Suprapubic skin (tissue), 4 donors: ENCODE measurements around the gene OR2AT4. TPM values are rescaled to one million over a fixed set of nuclear protein-coding genes. Genes with fewer than 3 reads are reported as not detected.
"Not testable (repeated sequence)": the region's sequence is repeated elsewhere in the genome, so short reads cannot be mapped to it uniquely, and the experiment has no call there.

Source experiments
- DNase-seq, 2 donors: peaks; one replicate each; pipeline ENCODE4 v3.0.0-alpha.2; 2019; ENCODE audit warnings: low spot score in 2 of 2
- H3K27ac ChIP-seq: fragments of 200-600 bp; sonication (generic); one replicate; pipeline ENCODE4 v1.5.1; 2019
- H3K27me3 ChIP-seq: fragments of 200-600 bp; sonication (generic); one replicate; pipeline ENCODE4 v1.5.1; 2019
- H3K36me3 ChIP-seq: fragments of 200-600 bp; sonication (generic); one replicate; pipeline ENCODE4 v1.5.1; 2019
- H3K4me1 ChIP-seq: fragments of 200-600 bp; sonication (generic); one replicate; pipeline ENCODE4 v1.5.1; 2019
- H3K4me3 ChIP-seq: fragments of 200-600 bp; sonication (generic); one replicate; pipeline ENCODE4 v1.5.1; 2019; ENCODE audit warnings: mild to moderate bottlenecking
- H3K9me3 ChIP-seq: fragments of 200-600 bp; sonication (generic); one replicate; pipeline ENCODE4 v1.5.1; 2019
- CTCF ChIP-seq, 2 donors: fragments of 200-600 bp in 1 of 2; fragments of 450-650 bp in 1 of 2; sonication (generic) in 1 of 2; IDR thresholded peaks; one replicate each; pipeline ENCODE4 v1.5.1; 2016 to 2019; ENCODE audit warnings: antibody characterized with exemption in 2 of 2, mild to moderate bottlenecking in 1 of 2, moderate library complexity in 1 of 2
- EP300 ChIP-seq: sonication (generic); formaldehyde crosslinking; IDR thresholded peaks from one replicate; pipeline ENCODE4 v1.6.1; 2017; ENCODE audit warnings: antibody characterized with exemption
- POLR2A ChIP-seq, 2 donors: fragments of 450-650 bp; IDR thresholded peaks; one replicate each; pipeline ENCODE4 v1.6.1; 2017; ENCODE audit warnings: antibody characterized with exemption in 2 of 2, mild to moderate bottlenecking in 2 of 2, moderate library complexity in 2 of 2
- POLR2AphosphoS5 ChIP-seq, 3 donors: sonication (generic); formaldehyde crosslinking; IDR thresholded peaks; one replicate each; pipeline ENCODE4 v1.6.1; 2017; ENCODE audit warnings: antibody characterized with exemption in 3 of 3
- WGBS: methylation state at CpG from one replicate; pipeline ENCODE4 v1.1.5; 2018; 5-methylcytosine and 5-hydroxymethylcytosine counted together
- total RNA-seq, 4 donors: library from RNA; depleted of rRNA; stranded (reverse); fragments of >200 nt; gene quantifications; one replicate each; pipeline ENCODE4 v1.1.0, GENCODE V29; 2016

Gene OR2AT4
- total RNA-seq, 4 donors from 2014 or later: not detected

GRCh38 chr11:75101424-75102128 lies 4.9 kb upstream of the OR2AT4 start:
- no peak overlapping the region for H3K27ac ChIP-seq
- WGBS: 84% methylated on average over 8 of the region's 8 CpGs
- TF ChIP-seq CTCF (IDR thresholded peaks at IDR 0.05): no peak
- no peak for TF ChIP-seq EP300
- no peak for TF ChIP-seq POLR2AphosphoS5 (IDR thresholded peaks at IDR 0.05)
- TF ChIP-seq POLR2A (IDR thresholded peaks at IDR 0.05): no peak
- H3K9me3 ChIP-seq: no peaks in the 10 kb centered on the region
- H3K36me3 ChIP-seq: no peaks in the 10 kb centered on the region
- H3K4me3 ChIP-seq: no peak overlapping the region
- no peaks in the 10 kb centered on the region for H3K4me1 ChIP-seq
- DNase-seq: no peak
- peaks cover 13% of the 10 kb centered on the region for H3K27me3 ChIP-seq

GRCh38 chr11:75100314-75100713 lies 3.6 kb upstream of the OR2AT4 start:
- TF ChIP-seq POLR2AphosphoS5 (IDR thresholded peaks at IDR 0.05) (no peak), CTCF (IDR thresholded peaks at IDR 0.05) (no peak), EP300 (no peak), POLR2A (IDR thresholded peaks at IDR 0.05) (no peak)
- Histone ChIP-seq H3K27me3 (peaks cover 13% of the 10 kb centered on the region), H3K4me3 (no peak overlapping the region), H3K9me3 (no peaks in the 10 kb centered on the region), H3K27ac (no peak overlapping the region), H3K36me3 (no peaks in the 10 kb centered on the region), H3K4me1 (no peaks in the 10 kb centered on the region)
- DNase-seq: no peak
- 29% methylated on average over 3 of the region's 3 CpGs for WGBS

- 100% methylated on average over 1 of the region's 1 CpG for WGBS
- TF ChIP-seq POLR2AphosphoS5 (IDR thresholded peaks at IDR 0.05) (no peak), EP300 (no peak), CTCF (IDR thresholded peaks at IDR 0.05) (no peak), POLR2A (IDR thresholded peaks at IDR 0.05) (no peak)
- no peak for DNase-seq
Measured at GRCh38 chr11:75099635-75100034, 3.0 kb upstream of the OR2AT4 start.

GRCh38 chr11:75098835-75099439 lies 2.3 kb upstream of the OR2AT4 start:
- not testable (repeated sequence) for H3K4me1 ChIP-seq, H3K4me3 ChIP-seq, H3K27ac ChIP-seq, H3K36me3 ChIP-seq, H3K9me3 ChIP-seq, DNase-seq
- WGBS: 96% methylated on average over 22 of the region's 22 CpGs
- peaks cover 18% of the 10 kb centered on the region for H3K27me3 ChIP-seq

More at GRCh38 chr11:75099635-75100034, 3.0 kb upstream of the OR2AT4 start:
- H3K27me3 ChIP-seq: peaks cover 13% of the 10 kb centered on the region
- no peak overlapping the region for H3K4me3 ChIP-seq
- H3K9me3 ChIP-seq: no peaks in the 10 kb centered on the region
- no peaks in the 10 kb centered on the region for H3K36me3 ChIP-seq
- no peak overlapping the region for H3K27ac ChIP-seq
- no peaks in the 10 kb centered on the region for H3K4me1 ChIP-seq

- WGBS: 100% methylated on average over 1 of the region's 21 CpGs
- not testable (repeated sequence) for H3K36me3 ChIP-seq, DNase-seq, H3K27ac ChIP-seq, H3K4me3 ChIP-seq, H3K9me3 ChIP-seq, H3K4me1 ChIP-seq
- peaks cover 20% of the 10 kb centered on the region for H3K27me3 ChIP-seq
Measured at GRCh38 chr11:75098181-75098580, 1.5 kb upstream of the OR2AT4 start.

- no peak for TF ChIP-seq CTCF (IDR thresholded peaks at IDR 0.05)
- TF ChIP-seq EP300: no peak
- TF ChIP-seq POLR2AphosphoS5 (IDR thresholded peaks at IDR 0.05): no peak
- TF ChIP-seq POLR2A (IDR thresholded peaks at IDR 0.05): no peak
- Histone ChIP-seq H3K36me3 (no peaks in the 10 kb centered on the region), H3K27me3 (peaks cover 27% of the 10 kb centered on the region), H3K4me1 (no peaks in the 10 kb centered on the region), H3K9me3 (no peaks in the 10 kb centered on the region), H3K4me3 (no peak overlapping the region), H3K27ac (no peak overlapping the region)
- WGBS: 76% methylated on average over 2 of the region's 2 CpGs
- no peak for DNase-seq
Measured at GRCh38 chr11:75097173-75097557, 489 bp upstream of the OR2AT4 start.

- H3K4me1 ChIP-seq, H3K4me3 ChIP-seq, H3K27ac ChIP-seq, DNase-seq, H3K36me3 ChIP-seq, H3K9me3 ChIP-seq: not testable (repeated sequence)
- H3K27me3 ChIP-seq: peaks cover 27% of the 10 kb centered on the region
Measured at GRCh38 chr11:75094382-75094781, 2.3 kb downstream of the OR2AT4 start.
